HCT116 (cell line): Measurements from ENCODE around the gene RTTN.

Experiments
- CTCF ChIP-seq, 3 experiments: fragments of 200-600 bp in 1 of 3; sonication (generic) in 1 of 3; IDR thresholded peaks in 2 of 3; conservative IDR thresholded peaks in 1 of 3; 2 replicates each; pipeline ENCODE4 v1.5.1; 2012 to 2017; ENCODE audit warnings: low read depth in 2 of 3, low read length in 2 of 3, antibody characterized with exemption in 1 of 3, borderline replicate concordance in 1 of 3, control low read depth in 1 of 3, mild to moderate bottlenecking in 1 of 3, mixed read lengths in 1 of 3, mixed run types in 1 of 3, moderate library complexity in 1 of 3; ENCODE audit not compliant: insufficient read depth in 1 of 3
- JUND ChIP-seq: IDR thresholded peaks from 2 replicates; pipeline ENCODE4 v1.6.1; 2012
- POLR2A ChIP-seq: IDR thresholded peaks from 2 replicates; pipeline ENCODE4 v1.7.0; 2011; ENCODE audit warnings: borderline replicate concordance; ENCODE audit not compliant: insufficient read depth, insufficient read length; ENCODE audit errors: extremely low read depth
- RAD21 ChIP-seq: IDR thresholded peaks from 2 replicates; pipeline ENCODE4 v1.6.1; 2012; ENCODE audit warnings: low read depth, mild to moderate bottlenecking
- SIN3A ChIP-seq: IDR thresholded peaks from 2 replicates; pipeline ENCODE4 v1.6.1; 2012; ENCODE audit warnings: low read depth
- SRF ChIP-seq: IDR thresholded peaks from 2 replicates; pipeline ENCODE4 v1.6.1; 2012; ENCODE audit warnings: low read depth

GRCh38 chr18:70074116-70074515 is 131.4 kb downstream of the RTTN start:
- TF ChIP-seq POLR2A, result no peak
- TF ChIP-seq CTCF (IDR thresholded peaks at IDR 0.05 in 2 of 3, conservative IDR thresholded peaks at IDR 0.05 in 1 of 3; ENCODE audit: borderline replicate concordance in 1 of 3, insufficient read depth in 1 of 3, low read depth in 2 of 3, low read length in 2 of 3), result no peak
- no peak for TF ChIP-seq RAD21
- no peak for TF ChIP-seq SIN3A
- no peak for TF ChIP-seq JUND
- no peak for TF ChIP-seq SRF
